Fibroblast of lung (primary cell): ENCODE data around the gene KIF6.

ENCODE experiments used
- EZH2 ChIP-seq: IDR thresholded peaks from 2 replicates; pipeline ENCODE4 v1.5.1; 2012; ENCODE audit warnings: low read length, control low read depth, mild to moderate bottlenecking; ENCODE audit errors: missing control alignments
- TF ChIP-seq, protein P1 (sequence below), 2 donors: IDR thresholded peaks in 1 of 2; conservative IDR thresholded peaks in 1 of 2; 1 replicate in 1 of 2; 2 replicates in 1 of 2; pipeline ENCODE4 v1.5.1; 2011 to 2012; ENCODE audit warnings: low read length in 2 of 2, control low read depth in 1 of 2, inconsistent platforms in 1 of 2, low read depth in 1 of 2, mild to moderate bottlenecking in 1 of 2

DNA sequence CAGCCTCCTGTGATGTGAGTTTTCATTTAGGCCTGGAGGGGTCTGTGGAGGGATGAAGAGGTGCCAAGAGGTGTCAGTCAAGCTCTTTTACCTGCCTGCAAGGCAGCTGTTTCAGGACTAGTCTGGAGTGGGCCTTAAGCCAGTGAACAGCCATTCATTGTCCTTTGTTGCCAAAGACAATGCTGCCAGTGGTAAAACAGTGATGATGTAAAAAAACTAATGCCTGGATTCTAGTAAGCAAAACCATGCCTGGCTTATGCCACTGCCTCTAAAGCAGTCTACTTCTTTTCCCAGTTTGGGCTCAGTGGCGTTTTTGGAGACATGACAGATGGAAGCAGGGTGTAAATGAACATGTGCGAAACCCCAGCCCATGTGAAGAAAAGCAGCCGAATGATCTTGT is 309.2 kb downstream of the KIF6 start:
- TF ChIP-seq, protein P1, sequence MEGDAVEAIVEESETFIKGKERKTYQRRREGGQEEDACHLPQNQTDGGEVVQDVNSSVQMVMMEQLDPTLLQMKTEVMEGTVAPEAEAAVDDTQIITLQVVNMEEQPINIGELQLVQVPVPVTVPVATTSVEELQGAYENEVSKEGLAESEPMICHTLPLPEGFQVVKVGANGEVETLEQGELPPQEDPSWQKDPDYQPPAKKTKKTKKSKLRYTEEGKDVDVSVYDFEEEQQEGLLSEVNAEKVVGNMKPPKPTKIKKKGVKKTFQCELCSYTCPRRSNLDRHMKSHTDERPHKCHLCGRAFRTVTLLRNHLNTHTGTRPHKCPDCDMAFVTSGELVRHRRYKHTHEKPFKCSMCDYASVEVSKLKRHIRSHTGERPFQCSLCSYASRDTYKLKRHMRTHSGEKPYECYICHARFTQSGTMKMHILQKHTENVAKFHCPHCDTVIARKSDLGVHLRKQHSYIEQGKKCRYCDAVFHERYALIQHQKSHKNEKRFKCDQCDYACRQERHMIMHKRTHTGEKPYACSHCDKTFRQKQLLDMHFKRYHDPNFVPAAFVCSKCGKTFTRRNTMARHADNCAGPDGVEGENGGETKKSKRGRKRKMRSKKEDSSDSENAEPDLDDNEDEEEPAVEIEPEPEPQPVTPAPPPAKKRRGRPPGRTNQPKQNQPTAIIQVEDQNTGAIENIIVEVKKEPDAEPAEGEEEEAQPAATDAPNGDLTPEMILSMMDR (conservative IDR thresholded peaks at IDR 0.05 in 1 of 2, IDR thresholded peaks at IDR 0.05 in 1 of 2; ENCODE audit: low read depth in 1 of 2, low read length in 2 of 2) = no peak
- no peak for TF ChIP-seq EZH2
